ENCODE measurements around the gene MOB1B.

MOB1B gene

DNA sequence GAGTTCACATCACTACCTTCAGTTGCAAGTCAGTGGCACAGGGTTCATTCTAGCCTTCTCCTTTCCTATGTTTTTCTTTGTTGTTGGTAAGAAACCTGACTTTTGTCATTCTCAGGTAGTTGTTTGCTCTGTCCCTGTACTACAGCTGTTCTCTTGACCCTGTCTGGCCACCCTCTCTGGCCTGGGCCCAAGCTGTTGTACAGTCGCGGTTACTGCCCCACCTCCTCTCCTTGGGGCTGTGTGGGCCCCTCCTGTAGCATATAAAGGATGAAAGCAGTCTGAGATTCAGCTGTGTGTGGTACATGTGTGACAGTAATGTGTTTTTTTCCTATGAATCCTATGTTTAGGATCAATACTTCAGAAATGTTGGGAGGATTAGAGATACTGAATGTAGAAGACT, 12.5 kb downstream of the MOB1B start:
- DNase-seq (ENCODE audit: low read depth in 3 of 3) = no peak

DNA sequence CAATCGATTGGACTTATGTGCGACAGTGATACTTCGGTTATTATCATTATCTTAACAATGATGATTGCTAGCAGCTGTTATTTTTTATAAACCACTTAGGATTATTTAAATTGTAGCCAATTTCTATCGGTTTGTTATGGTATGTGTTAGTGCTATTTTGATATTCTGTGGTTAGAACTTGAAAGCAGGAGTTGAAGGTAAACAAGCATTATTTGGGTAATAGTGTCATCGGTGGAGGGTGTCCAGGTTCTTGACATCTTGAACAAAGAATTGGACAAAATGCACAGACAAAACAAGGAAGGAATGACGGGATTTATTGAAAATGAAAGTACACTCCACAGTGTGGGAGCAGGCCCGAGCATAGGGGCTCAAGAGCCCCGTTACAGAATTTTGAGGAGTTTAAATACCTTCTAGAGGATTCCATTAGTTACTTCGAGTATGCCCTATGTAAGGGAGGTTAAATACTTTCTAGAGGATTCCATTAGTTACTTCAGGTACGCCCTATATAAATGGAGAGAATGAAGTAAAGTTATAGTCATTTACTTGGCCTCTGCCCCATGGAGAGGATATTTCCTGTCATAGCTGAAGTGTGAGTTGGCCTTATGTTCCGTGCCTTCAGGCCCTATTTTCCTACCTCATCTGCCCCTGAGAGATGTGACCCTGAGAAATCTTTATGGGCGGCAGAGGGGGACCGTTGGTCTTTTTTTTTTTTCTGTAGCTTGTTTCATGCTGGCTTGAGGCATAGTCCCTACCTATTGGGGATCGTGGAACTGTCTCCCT, 13.1 kb downstream of the MOB1B start:
- DNase-seq (ENCODE audit: low read depth in 3 of 3) = no peak

DNA sequence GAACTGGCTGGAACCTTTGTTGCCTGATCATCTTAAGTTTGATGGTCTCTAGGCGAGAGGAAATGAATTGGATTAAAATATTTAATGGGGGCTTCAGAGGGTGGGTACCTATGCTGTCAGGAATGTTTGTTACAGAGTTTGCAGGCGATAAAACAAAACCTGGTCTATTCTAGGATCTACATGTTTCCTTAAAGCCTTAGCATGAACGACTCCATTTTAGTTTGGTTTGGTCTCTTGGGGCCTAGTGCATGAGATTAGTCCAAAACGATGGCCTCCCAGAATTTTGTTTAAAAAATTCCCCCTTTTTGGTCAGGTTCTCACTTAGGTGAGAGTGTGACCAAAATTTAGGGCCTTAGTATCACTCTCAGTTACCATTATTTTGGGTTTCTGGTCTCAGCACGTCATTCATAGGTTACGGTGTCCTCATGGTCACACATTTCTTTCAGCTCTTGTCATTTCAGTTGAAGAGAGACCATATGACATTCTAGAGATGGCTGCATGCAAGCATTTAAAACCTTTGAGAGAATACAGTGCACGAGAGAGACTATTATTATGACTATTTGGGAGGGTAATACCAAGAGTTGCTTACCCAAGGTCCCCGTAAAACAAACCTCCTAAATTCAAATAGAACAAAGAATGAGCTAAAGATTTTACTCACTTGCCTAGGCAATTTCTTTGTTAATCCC, 13.8 kb downstream of the MOB1B start:
- DNase-seq (ENCODE audit: low read depth in 3 of 3) = no peak

DNA sequence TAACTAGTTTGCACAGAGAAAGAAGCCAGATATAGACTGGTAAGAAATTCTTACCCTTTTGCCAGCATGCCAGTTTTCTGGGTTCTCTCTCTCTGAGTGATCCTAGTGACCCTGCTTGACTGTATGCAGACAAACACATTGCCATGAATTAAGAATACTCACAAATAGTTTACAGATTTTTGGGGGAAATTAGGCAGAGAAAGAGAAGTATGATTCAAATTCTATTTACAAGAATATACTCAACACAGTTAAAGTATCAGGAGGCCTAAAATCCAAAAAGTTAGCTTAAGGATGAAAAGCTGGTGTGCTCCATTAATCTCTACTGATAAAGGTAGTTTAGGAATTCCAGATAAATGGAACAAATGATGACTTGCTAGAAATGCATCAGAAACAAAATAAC, 18.4 kb downstream of the MOB1B start:
- no peak for DNase-seq (ENCODE audit: low read depth in 3 of 3)

DNA sequence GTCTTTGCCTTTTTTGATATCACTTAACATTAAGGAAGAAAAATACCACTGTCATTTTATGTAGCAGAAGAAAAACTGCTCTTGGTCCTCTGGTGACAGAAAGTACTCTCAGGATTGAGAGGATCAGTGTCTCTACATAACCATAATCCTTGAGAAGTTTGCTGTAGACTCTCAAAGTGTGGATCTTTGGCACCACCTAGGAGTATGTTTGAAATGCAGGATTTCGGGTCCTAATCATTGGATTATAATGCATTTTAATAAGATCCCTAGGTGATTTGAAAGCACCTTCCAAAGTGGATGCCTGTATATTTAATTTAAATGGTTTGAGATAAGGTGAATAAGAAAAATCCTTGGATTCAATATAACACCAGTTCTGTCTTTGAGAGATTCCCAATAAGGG, 23.2 kb downstream of the MOB1B start:
- DNase-seq (ENCODE audit: low read depth in 3 of 3) = no peak

DNA sequence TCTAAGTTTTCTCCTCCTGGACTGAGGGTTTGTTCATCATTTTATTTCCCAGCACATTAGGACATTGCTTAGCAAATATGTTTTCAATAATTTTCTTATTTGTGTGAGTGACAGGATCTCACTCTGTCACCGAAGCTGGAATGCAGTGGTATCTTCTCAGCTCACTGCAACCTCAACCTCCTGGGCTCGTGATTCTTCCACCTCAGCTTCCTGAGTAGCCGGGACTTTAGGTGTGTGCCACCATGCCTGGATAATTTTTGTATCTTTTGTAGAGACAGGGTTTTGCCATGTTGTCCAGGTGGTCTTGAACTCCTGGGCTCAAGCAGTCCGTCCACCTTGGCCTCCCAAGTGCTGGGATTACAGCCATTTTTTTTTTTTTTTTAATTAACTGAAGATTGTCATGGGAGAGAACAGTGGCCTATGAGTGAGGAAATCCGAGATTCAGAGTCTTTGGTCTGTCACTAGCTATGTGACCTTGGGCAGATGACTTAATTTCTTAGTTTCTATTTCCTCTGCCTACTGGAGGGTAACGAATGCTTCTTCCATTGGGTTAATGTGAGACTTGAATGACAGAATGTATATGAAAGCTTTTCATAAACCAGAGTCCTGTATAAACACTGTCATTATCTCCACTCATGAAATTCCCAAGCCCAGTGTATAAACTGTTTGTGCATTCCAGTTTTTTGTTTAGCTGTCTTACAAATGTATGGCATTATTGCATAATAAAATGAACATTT, 23.9 kb downstream of the MOB1B start:
- no peak for DNase-seq (ENCODE audit: low read depth in 3 of 3)

DNA sequence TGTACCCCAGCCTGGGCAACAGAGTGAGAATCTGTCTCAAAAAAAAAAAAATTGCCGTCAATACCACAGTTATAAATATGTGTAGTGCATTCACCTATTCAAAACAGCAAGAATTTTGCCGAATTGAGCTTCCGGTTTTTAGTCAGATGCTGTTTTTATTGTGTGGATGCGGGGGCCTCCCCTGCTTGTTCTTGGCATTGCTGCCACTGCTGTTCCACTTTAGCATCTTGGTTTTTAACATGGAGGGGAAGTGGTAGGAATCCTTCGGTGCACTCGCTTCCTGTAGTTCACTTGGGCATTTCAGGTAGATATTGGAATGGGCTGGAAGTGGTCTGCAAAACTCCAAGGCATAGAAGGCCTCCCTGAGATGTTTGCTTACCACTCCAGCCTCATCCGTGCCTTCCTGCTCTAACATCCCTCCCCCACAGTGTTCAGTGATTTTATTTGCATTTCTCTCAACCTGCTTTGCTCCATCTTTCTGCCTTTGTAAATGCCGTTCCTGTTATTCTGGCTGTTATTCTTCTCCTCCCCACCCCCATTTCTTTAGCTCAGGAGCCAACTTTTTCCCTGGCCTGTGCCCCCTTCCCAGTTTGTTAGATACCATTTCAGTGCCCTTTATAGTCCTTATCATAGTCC, 25.5 kb downstream of the MOB1B start:
- DNase-seq (ENCODE audit: low read depth in 3 of 3) = no peak

DNA sequence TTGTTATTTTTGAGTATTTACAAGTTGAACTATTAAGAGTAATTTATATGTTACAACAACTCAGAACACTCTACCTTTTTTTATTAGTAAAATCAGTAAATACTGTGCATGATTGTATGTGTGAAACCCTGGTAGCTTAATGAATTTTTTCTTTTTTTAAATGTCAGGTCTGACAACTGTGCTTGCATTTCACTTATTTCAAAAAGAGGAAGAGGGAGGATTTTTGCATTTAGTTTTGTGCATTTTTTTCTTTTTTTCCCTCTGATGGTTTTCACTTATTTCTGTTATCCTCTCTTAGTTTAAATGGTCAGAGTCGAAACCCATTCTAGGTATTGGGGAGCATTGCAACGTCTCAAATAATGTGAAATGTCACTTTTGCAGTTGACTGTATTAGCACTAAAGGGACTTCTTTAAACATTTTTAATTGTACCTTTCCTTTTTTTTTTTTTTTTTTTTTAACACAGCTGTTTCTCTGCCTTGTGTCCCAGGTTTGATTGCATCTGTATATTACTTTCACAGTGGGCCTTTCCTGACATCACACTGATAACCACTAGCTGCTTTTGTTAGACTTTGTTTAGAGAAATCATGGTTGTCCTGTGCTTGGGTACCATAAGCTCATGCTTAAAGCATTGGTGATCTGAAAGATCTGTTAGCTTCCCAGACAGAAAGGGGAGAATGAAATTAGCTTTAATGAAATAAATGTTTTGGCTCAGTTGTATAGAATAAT, 28.5 kb downstream of the MOB1B start:
- no peak for DNase-seq (ENCODE audit: low read depth in 3 of 3)

DNA sequence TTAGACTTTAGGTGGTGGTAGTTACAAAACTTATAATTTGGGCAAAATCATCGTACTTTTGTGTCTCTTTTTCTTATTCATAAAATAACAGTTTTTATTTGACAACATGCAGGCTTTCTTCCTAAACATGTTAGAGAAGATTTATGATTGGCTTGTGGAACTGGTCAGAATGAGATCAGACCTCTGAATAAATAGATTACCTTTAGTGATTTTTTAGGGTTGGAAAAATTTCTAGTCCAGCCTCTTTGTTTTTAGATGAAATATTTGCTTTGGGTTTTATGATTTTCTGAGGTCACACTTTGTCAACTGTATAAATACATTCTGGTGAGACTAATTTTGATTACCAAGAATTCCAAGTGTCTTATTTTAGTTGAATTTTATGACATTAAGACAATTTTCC, 29.2 kb downstream of the MOB1B start:
- DNase-seq (ENCODE audit: low read depth in 3 of 3) = no peak

DNA sequence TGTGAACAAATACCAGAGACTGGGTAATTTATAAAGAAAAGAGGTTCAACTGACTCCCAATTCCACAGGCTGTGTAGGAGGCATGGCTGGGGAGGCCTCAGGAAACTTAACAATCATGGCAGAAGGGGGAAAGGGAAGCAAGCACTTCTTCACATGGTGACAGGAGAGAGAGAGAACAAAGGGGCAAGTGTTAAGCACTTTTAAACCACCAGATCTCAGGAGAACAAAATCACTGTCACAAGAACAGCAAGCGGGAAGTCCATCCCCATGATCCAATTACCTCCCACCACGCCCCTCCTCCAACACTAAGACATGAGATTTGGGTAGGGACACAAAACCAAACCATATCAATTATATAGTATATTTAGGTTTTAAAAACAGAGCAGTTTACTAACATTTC, 30.8 kb downstream of the MOB1B start:
- DNase-seq (ENCODE audit: low read depth in 3 of 3) = no peak

DNA sequence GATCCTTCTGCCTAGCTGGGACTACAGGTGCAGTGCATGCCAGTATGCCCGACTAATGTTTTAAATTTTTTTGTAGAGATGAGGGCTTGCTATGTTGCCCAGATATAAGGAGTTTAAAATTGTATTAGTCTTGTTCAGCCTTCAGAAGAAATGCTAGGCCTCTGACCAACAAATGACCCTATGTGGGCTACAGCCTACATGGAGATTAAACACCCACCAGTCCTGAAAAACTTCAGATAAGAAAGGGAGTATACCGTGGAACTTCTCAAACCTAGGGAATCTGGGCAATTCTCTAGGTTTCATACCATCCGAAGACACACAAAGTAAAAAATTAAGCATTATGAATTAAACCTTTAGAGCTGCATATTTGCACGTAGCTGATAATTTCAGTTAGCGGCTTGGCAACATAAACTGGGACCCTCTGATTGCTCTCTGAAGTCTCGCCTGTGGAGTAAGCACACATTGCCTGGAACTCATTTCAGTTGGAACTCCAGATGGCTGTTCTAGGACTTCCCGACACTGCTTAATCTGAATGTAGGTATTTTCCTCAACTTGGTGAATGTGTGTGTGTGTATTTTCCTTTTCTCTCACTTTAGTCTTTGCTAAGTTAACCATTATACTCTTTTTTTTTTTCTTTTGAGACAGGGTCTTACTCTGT, 33.0 kb downstream of the MOB1B start:
- DNase-seq (ENCODE audit: low read depth in 3 of 3) = no peak

DNA sequence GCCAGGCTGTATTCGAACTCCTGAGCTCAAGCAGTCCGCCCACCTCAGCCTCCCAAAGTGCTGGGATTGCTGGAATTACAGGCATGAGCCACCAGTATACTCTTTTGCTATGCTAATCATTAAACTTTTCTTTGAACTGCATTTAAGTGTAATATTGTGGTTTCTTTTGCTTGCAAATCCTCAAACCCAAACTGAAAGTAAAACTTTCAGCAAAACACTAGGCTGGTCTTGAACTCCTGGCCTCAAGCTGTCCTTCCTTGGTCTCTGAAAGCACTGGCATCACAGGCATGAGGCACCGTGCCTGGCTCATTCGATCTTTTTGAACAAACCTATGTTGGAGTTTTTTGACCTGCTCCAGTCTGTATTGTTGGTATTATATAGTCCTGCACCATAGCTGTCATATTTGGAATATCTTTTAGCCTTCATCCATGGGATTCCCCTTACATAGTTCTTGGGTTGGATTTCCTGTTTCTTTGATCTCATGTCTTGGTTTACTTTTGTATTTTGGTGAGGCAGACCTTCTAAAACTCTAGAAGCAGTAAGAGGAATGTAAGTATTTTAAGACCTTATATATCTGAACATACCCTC, 34.1 kb downstream of the MOB1B start:
- no peak for DNase-seq (ENCODE audit: low read depth in 3 of 3)

DNA sequence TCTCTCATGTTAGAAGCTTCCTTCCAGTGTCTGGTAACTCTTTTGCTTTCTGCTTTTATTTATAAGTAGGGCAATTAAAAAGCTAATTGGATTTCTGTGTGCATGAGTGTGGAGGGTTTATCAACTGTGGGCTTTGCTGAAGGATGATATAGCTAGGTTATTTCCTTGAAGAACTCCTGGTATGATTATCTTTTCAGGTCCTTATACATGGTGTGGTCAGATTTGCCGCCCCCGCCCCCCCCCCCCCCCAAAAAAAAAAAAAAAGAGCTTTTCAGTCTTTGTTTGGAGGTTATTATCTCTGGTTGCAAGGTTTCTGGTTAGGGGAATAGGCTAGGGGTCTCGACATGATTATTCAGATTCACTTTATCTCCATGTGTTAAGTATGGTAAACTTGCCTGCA, 35.9 kb downstream of the MOB1B start:
- DNase-seq (ENCODE audit: low read depth in 3 of 3) = no peak

DNA sequence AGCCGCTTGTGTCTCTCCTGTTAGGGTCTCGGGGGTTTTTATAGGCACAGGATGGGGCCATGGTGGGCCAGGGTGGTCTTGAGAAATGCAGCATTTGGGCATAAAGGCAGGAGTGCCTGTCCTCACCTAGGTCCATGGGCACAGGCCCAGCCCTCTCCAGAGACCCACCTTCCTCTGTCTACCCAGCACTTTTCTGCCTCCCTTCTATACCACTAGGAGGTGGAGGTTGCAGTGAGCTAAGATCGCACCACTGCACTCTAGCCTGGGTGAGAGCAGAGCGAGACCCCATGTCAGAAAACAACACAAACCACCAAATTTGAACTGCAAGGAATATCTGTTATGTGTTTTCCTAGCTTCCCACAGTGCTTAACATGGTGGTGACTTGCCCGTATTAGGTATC, 38.0 kb downstream of the MOB1B start:
- no peak for DNase-seq (ENCODE audit: low read depth in 3 of 3)

DNA sequence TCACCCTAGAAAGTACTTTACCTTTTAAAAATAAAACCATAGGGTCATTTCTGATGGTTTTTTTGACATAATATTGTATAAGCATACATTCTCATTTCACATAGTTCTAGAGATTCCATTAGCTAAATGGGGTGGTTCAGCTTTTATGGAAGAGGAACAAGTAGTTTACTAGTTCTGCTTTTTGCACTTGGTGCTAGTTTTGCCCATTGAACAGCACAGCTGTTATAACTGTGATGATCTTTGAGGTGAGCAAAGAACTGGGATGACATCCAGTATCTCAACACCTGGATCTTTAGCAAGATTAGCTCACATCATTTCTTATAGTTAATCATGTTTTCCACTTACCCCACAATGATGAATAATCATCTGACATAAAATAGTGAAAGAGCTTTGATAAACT, 40.9 kb downstream of the MOB1B start:
- DNase-seq (ENCODE audit: low read depth in 3 of 3) = no peak

DNA sequence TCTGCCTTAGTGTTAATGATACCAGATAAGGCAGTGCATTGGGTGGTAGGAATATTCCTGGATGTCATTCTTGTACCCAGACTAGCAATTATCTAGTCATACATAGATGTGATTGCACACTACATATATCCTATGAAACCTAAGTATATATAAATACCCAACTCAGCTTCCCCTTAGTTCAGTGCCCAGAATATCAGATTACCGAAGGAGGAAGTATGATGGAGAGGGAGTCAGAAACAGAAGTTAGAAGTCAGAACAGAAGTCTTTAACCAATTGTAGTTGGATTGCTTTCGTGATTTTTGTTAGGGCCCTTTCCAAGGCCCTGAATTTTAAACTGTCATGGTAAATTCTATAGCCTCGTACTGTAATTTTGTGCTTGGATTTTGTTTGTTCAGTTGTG, 42.9 kb downstream of the MOB1B start:
- DNase-seq (ENCODE audit: low read depth in 3 of 3) = no peak

DNA sequence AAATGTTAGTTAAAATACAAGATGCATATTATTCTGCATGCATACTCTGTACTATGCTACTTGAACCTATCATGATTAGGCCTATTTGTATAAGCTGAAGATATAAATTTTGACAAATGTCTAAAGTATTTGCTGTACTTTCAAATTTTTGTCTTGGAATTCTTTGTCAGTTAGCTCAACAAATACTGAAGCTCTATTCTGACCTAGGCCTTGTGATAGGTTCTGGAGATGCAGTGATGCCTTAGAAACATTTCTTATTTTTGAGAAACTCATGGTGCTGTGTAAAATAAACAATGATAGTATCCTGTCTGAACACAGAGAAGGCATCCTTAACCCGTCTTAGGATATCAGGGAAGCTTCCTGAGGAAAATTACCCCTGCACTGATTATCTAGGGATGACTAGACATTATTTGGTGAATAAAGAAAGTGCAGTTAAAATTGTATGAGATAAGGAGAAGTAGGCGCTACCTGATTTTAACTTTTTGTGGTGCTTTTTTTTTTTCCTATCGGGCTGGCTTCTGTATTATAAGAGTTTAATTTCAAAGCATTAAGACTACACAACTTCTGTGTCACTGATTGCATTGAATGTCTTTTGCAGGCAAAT, 43.4 kb downstream of the MOB1B start:
- DNase-seq (ENCODE audit: low read depth in 3 of 3) = no peak

DNA sequence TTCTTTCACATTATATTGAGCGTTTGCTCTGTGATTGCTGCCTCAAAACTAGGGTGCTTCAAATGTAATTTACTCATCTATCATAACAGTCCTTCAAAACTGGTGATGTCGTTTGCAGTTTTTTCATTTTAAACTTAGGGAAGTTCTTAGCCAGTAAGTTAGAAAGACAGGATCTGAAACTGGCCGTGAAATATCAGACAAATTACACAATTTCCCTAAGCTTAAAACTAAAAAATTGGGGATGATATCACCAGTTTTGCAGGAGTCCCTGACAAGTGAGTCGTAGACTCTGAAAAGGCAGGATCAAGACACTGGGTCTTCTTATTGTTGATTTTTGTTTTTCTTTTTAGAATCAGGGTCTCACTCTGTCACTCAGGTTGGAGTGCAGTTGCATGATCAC, 44.8 kb downstream of the MOB1B start:
- DNase-seq (ENCODE audit: low read depth in 3 of 3) = no peak

DNA sequence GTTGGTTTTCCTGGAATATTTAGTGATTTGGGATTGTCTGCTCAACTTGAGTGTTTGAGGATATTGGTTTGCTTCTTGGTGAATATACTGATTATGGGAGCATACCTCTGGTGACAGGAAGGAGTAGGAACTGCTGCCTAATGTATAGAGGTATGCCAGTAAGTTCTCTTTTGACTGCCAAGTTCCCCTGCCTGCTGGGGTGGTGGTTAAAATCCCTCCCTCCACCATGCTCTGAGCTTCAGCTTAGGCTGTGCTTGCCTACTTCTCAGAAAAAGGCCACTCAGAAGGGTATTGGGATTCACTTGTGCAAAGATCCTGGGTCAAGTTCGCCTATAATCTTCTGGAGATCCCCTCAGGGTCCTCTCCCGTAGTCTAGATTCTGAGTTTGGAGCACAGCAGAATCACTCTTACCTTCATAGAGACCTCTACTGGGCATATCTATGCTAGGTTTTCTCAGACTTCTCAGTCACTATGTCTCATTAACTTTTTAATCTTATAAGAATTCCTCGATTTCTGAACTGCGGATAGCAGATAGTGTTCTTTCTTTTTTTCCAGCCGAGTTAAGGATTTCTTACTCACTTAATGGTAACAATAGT, 46.6 kb downstream of the MOB1B start:
- no peak for DNase-seq (ENCODE audit: low read depth in 3 of 3)

DNA sequence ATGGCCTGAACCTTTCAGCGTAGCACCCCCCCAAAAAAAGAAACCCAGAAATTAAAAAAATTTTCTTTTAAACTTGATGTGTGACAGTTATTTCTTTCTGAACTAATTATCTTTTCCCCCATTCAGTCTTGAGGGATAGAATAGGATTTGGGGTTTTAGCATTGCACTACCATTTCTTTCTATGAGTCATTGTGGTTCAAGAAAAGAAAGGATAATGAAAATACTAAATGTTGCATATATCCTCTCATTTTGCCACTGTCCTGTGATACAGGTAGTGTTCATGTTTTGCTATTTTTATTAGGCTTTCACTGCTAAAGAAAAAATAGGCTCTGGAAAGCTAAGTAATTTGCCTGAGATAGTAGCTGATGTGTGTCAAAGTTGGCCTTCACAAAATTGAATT, 51.9 kb downstream of the MOB1B start:
- DNase-seq (ENCODE audit: low read depth in 3 of 3) = no peak

All from stimulated activated CD4-positive, alpha-beta T cell treated with anti-CD3 and anti-CD28 coated beads, TNF-alpha, amount 100 ng/mL, for 4 hours (primary cell).